HepG2 (cell line): Measurements from ENCODE around the gene RARS2. TPM values are rescaled to one million over a fixed set of nuclear protein-coding genes. Genes with fewer than 3 reads are reported as not detected.

ENCODE experiments used
- ATAC-seq: fragments of 200-7000 bp; cut with Tn5 transposase; 3 replicates; pipeline ENCODE4 v1.9.1; 2020; ENCODE audit warnings: mild to moderate bottlenecking, moderate library complexity
- BruUV-seq: library from RNA; stranded (reverse); fragments of 400-500 nt; replicated peaks from 2 replicates; lab custom pipeline; 2021; lab: Mats Ljungman, UMichigan
- CTCF ChIA-PET: fragments of 300-600 bp; formaldehyde crosslinking; extraction: SDS; loops from one replicate; lab custom pipeline; 2021; ENCODE audit warnings: low total read pairs, inconsistent platforms, low intra/inter-chr PET ratio; lab: Yijun Ruan, JAX
- POLR2A ChIA-PET: fragments of 350-600 bp; sonication (Branson Sonifier 250); formaldehyde crosslinking; loops from one replicate; lab custom pipeline; 2020; ENCODE audit warnings: antibody characterized with exemption, inconsistent platforms; lab: Yijun Ruan, JAX
- DNase-seq: peaks from one replicate; pipeline ENCODE4 v3.0.0-alpha.2; 2015; ENCODE audit warnings: low spot score
- FAIRE-seq: peaks from 3 replicates; lab custom pipeline; 2011; peaks lifted over from hg19 to GRCh38; lab: Jason Lieb, UNC
- H2AFZ ChIP-seq: one replicate; pipeline ENCODE4 v1.6.1; 2011; ENCODE audit warnings: low read length, inconsistent platforms
- H3K27ac ChIP-seq: fragments of 300-600 bp; 3 replicates; pipeline ENCODE4 v1.8.0; 2011; ENCODE audit warnings: mixed run types, mild to moderate bottlenecking, mixed read lengths, low read length, inconsistent platforms; ENCODE audit not compliant: insufficient read depth; ENCODE audit errors: extremely low read length
- H3K27me3 ChIP-seq, 2 experiments: fragments of 200-600 bp in 1 of 2; 2 replicates in 1 of 2; 3 replicates in 1 of 2; pipeline versions ENCODE4 v1.6.0 to v1.8.0; 2011; ENCODE audit warnings: low read length in 2 of 2, mild to moderate bottlenecking in 2 of 2, moderate library complexity in 2 of 2, inconsistent platforms in 1 of 2; ENCODE audit not compliant: insufficient read depth in 2 of 2, control insufficient read depth in 1 of 2
- H3K36me3 ChIP-seq, 2 experiments: fragments of 200-600 bp in 1 of 2; replicated peaks in 1 of 2; 2 replicates in 1 of 2; 3 replicates in 1 of 2; pipeline versions ENCODE4 v1.5.1 to v1.8.0; 2011; ENCODE audit warnings: low read length in 2 of 2, inconsistent platforms in 1 of 2; ENCODE audit not compliant: insufficient read depth in 2 of 2, control insufficient read depth in 1 of 2
- H3K4me1 ChIP-seq: 2 replicates; pipeline ENCODE4 v1.5.1; 2012; ENCODE audit warnings: low read length, inconsistent platforms; ENCODE audit not compliant: insufficient read depth
- H3K4me2 ChIP-seq: 2 replicates; pipeline ENCODE4 v1.6.0; 2011; ENCODE audit warnings: low read depth, low read length, inconsistent platforms
- H3K4me3 ChIP-seq, 3 experiments: fragments of 200-600 bp in 1 of 3; sonication (generic), shearing (Covaris generic) in 1 of 3; replicated peaks in 1 of 3; 2 replicates each; pipeline ENCODE4 v1.5.1; 2011 to 2016; ENCODE audit warnings: low read length in 3 of 3, inconsistent platforms in 2 of 3, low read depth in 2 of 3, mild to moderate bottlenecking in 2 of 3, control low read depth in 1 of 3, mixed read lengths in 1 of 3; ENCODE audit not compliant: insufficient read depth in 1 of 3
- H3K79me2 ChIP-seq: one replicate; pipeline ENCODE4 v1.6.1; 2011; ENCODE audit warnings: low read length, inconsistent platforms; ENCODE audit not compliant: insufficient read depth
- H3K9ac ChIP-seq: 2 replicates; pipeline ENCODE4 v1.6.0; 2011; ENCODE audit warnings: mild to moderate bottlenecking, low read depth, low read length, inconsistent platforms; ENCODE audit not compliant: insufficient read depth
- H3K9me3 ChIP-seq: 2 replicates; pipeline ENCODE4 v1.5.1; 2012; ENCODE audit warnings: mild to moderate bottlenecking, low read length
- H4K20me1 ChIP-seq: 2 replicates; pipeline ENCODE4 v1.6.0; 2011; ENCODE audit warnings: inconsistent platforms, mild to moderate bottlenecking, low read length, moderate library complexity; ENCODE audit not compliant: insufficient read depth
- EEA1 ChIP-seq: sonication (generic); formaldehyde crosslinking; IDR thresholded peaks from 2 replicates; pipeline ENCODE4 v1.5.1; 2020; ENCODE audit warnings: mild to moderate bottlenecking, missing genetic modification reagents, borderline replicate concordance
- HCFC1 ChIP-seq: fragments of 150-350 bp; IDR thresholded peaks from 2 replicates; pipeline ENCODE4 v1.6.1; 2014; ENCODE audit warnings: low read depth, low read length
- HNRNPK ChIP-seq: fragments of 200-400 bp; formaldehyde crosslinking; IDR thresholded peaks from 2 replicates; pipeline ENCODE4 v1.6.1; 2018; ENCODE audit warnings: low read length, low read depth, moderate library complexity, mild to moderate bottlenecking; ENCODE audit not compliant: poor library complexity, severe bottlenecking
- KAT2B ChIP-seq: fragments of 150-350 bp; IDR thresholded peaks from 2 replicates; pipeline ENCODE4 v1.6.1; 2014; ENCODE audit warnings: low read depth, low read length, borderline replicate concordance
- MED8 ChIP-seq: sonication (generic); formaldehyde crosslinking; IDR thresholded peaks from 2 replicates; pipeline ENCODE4 v1.8.1; 2023; ENCODE audit warnings: mild to moderate bottlenecking, missing genetic modification reagents; ENCODE audit not compliant: insufficient replicate concordance
- TRIM24 ChIP-seq: sonication (generic); formaldehyde crosslinking; IDR thresholded peaks from 2 replicates; pipeline ENCODE4 v1.8.0; 2022; ENCODE audit warnings: mild to moderate bottlenecking, missing genetic modification reagents
- UBTF ChIP-seq: sonication (generic); formaldehyde crosslinking; IDR thresholded peaks from 2 replicates; pipeline ENCODE4 v1.4.0; 2020; ENCODE audit warnings: mild to moderate bottlenecking, missing genetic modification reagents
- ZNF205 ChIP-seq: IDR thresholded peaks from 2 replicates; pipeline ENCODE4 v1.6.1; 2018; ENCODE audit warnings: missing biosample characterization, missing genetic modification reagents
- ZNF329 ChIP-seq: sonication (generic); formaldehyde crosslinking; IDR thresholded peaks from 2 replicates; pipeline ENCODE4 v1.9.0; 2021; ENCODE audit warnings: low read depth, mild to moderate bottlenecking, missing genetic modification reagents
- ZNF331 ChIP-seq: sonication (generic); formaldehyde crosslinking; IDR thresholded peaks from 2 replicates; pipeline ENCODE4 v1.4.0; 2020; ENCODE audit warnings: missing genetic modification reagents
- ZNF737 ChIP-seq: sonication (generic); formaldehyde crosslinking; IDR thresholded peaks from 2 replicates; pipeline ENCODE4 v1.5.0; 2020; ENCODE audit warnings: missing genetic modification reagents, mild to moderate bottlenecking, borderline replicate concordance
- ZNF776 ChIP-seq: sonication (generic); formaldehyde crosslinking; IDR thresholded peaks from 2 replicates; pipeline ENCODE4 v1.4.0; 2020; ENCODE audit warnings: mild to moderate bottlenecking, missing genetic modification reagents
- ZNF780A ChIP-seq: sonication (generic); formaldehyde crosslinking; IDR thresholded peaks from 2 replicates; pipeline ENCODE4 v1.8.0; 2022; ENCODE audit warnings: mild to moderate bottlenecking, missing genetic modification reagents, moderate library complexity
- ZNF782 ChIP-seq: sonication (generic); formaldehyde crosslinking; IDR thresholded peaks from 2 replicates; pipeline ENCODE4 v1.4.0; 2020; ENCODE audit warnings: missing genetic modification reagents, mild to moderate bottlenecking, borderline replicate concordance
- ZSCAN29 ChIP-seq: sonication (generic); formaldehyde crosslinking; conservative IDR thresholded peaks from 2 replicates; pipeline ENCODE4 v1.4.0; 2020; ENCODE audit warnings: mild to moderate bottlenecking, missing genetic modification reagents
- WGBS: methylation state at CpG from one replicate; pipeline ENCODE4 v1.1.6; 2017; ENCODE audit warnings: low lambda C conversion rate; 5-methylcytosine and 5-hydroxymethylcytosine counted together
- in situ Hi-C: cut with HindIII; loops from 2 replicates; pipeline ENCODE4 v1.10.0; 2017; ENCODE audit warnings: low pct_unique_long_range_greater_than_20kb; ENCODE audit not compliant: extremely low pct_ligation_motif_present
- intact Hi-C: fragments of 100-400 bp; cut with micrococcal nuclease; formaldehyde crosslinking; loops from one replicate; pipeline ENCODE4 v1.10.0; 2022; ENCODE audit not compliant: unreplicated experiment
- polyA plus RNA-seq, 8 experiments: library from polyadenylated mRNA; depleted of rRNA in 3 of 8; stranded (reverse) in 7 of 8; unstranded in 1 of 8; fragments of >200 nt; fragmentation: Illumina TruSeq in 4 of 8; extraction: Trizol in 4 of 8; gene quantifications; 2 replicates each; pipeline versions ENCODE4 v1.2.1 to v1.2.3, GENCODE V29; 2011 to 2016; ENCODE audit warnings: low read depth in 4 of 8, missing spikeins in 1 of 8, mixed read lengths in 1 of 8; ENCODE audit not compliant: insufficient read depth in 1 of 8
- total RNA-seq, 5 experiments: library from RNA; depleted of rRNA; stranded (reverse); fragments of >200 nt; fragmentation: Illumina TruSeq; extraction: Trizol; gene quantifications; 2 replicates each; pipeline ENCODE4 v1.2.3, GENCODE V29; 2016; ENCODE audit warnings: low read depth in 1 of 5
- TF ChIP-seq, protein P1 (sequence below): sonication (generic); formaldehyde crosslinking; IDR thresholded peaks from 2 replicates; pipeline ENCODE4 v1.4.0; 2020; ENCODE audit warnings: low read depth, mild to moderate bottlenecking, missing genetic modification reagents

Gene RARS2
- total and polyA plus RNA-seq, 2 of the 13 experiments (the other 11 are each of a cell fraction or from before 2014, with no cell fraction given) = 23.4 to 80.1 TPM

GRCh38 chr6:87633851-87634250, 44.1 kb upstream of the RARS2 start (continued):
- no peak for TF ChIP-seq ZNF205 (CRISPR knock-in tag)
- TF ChIP-seq MED8 (CRISPR knock-in tag) = no peak
- TF ChIP-seq ZSCAN29 (CRISPR knock-in tag) = no peak
- TF ChIP-seq ZNF737 (CRISPR knock-in tag) = no peak
- TF ChIP-seq ZNF329 (CRISPR knock-in tag) = no peak
- TF ChIP-seq ZNF776 (CRISPR knock-in tag) = no peak
- TF ChIP-seq ZNF782 = no peak
- no peak for TF ChIP-seq UBTF
- TF ChIP-seq HNRNPK = no peak
- no peak for TF ChIP-seq HCFC1
- no peak for TF ChIP-seq TRIM24 (CRISPR knock-in tag)

GRCh38 chr6:87630746-87631145, 41.0 kb upstream of the RARS2 start:
- H3K27me3 ChIP-seq = no peaks in the 10 kb centered on the region
- no peak overlapping the region for H3K9ac ChIP-seq
- POLR2A ChIA-PET = no interaction called here
- intact Hi-C loops (no loop called here), in situ Hi-C loops (no loop called here)
- DNase-seq (no peak), ATAC-seq (no peak), FAIRE-seq (no peak)
- H3K79me2 ChIP-seq = no peaks in the 10 kb centered on the region
- WGBS = 100% methylated on average over 1 of the region's 1 CpG
- H3K4me1 ChIP-seq = no peaks in the 10 kb centered on the region
- H3K27ac ChIP-seq = no peak overlapping the region
- CTCF ChIA-PET = no interaction called here
- no peak overlapping the region for H3K4me2 ChIP-seq
- H3K4me3 ChIP-seq = no peak overlapping the region
- BruUV-seq = no TSS peak
- H3K36me3 ChIP-seq = peaks cover 1 to 21% of the 10 kb centered on the region in 2 experiments; a peak in 3 of 5 replicates
- no peaks in the 10 kb centered on the region for H4K20me1 ChIP-seq
- no peaks in the 10 kb centered on the region for H3K9me3 ChIP-seq
- TF ChIP-seq, protein P1, sequence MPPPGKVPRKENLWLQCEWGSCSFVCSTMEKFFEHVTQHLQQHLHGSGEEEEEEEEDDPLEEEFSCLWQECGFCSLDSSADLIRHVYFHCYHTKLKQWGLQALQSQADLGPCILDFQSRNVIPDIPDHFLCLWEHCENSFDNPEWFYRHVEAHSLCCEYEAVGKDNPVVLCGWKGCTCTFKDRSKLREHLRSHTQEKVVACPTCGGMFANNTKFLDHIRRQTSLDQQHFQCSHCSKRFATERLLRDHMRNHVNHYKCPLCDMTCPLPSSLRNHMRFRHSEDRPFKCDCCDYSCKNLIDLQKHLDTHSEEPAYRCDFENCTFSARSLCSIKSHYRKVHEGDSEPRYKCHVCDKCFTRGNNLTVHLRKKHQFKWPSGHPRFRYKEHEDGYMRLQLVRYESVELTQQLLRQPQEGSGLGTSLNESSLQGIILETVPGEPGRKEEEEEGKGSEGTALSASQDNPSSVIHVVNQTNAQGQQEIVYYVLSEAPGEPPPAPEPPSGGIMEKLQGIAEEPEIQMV (CRISPR knock-in tag) = no peak
- no peak for TF ChIP-seq EEA1
- TF ChIP-seq KAT2B = no peak
- TF ChIP-seq ZNF780A = no peak
- TF ChIP-seq ZNF331 (CRISPR knock-in tag) = no peak
- no peak overlapping the region for H2AFZ ChIP-seq
